ENCODE measurements around the gene DMBX1.

DNA sequence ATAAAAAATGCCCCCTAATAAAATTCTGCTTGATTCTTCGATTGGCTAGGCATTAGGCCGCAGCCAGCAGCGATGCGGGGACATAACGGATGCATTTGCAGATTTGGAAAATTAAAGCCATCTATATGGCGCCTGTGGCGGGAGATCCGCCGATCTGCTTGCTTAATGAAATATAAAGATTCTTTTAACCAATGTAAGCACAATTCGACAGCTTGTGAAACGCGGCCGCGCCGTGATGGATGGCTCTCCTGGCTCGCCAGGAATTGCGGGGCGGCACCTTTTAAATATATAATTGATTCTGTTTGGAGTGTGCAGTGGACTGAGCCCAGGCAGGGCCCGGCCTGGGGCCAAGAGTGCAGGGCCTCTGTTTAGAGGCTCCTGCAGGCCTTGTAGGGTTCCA lies 8.0 kb downstream of the DMBX1 start:
- TF ChIP-seq, protein P1, sequence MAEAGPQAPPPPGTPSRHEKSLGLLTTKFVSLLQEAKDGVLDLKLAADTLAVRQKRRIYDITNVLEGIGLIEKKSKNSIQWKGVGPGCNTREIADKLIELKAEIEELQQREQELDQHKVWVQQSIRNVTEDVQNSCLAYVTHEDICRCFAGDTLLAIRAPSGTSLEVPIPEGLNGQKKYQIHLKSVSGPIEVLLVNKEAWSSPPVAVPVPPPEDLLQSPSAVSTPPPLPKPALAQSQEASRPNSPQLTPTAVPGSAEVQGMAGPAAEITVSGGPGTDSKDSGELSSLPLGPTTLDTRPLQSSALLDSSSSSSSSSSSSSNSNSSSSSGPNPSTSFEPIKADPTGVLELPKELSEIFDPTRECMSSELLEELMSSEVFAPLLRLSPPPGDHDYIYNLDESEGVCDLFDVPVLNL (CRISPR knock-in tag; IDR thresholded peaks at IDR 0.05; ENCODE audit: low read depth): no peak
- no peak for TF ChIP-seq ZNF232 (CRISPR knock-in tag; IDR thresholded peaks at IDR 0.05)
- TF ChIP-seq, protein P2, sequence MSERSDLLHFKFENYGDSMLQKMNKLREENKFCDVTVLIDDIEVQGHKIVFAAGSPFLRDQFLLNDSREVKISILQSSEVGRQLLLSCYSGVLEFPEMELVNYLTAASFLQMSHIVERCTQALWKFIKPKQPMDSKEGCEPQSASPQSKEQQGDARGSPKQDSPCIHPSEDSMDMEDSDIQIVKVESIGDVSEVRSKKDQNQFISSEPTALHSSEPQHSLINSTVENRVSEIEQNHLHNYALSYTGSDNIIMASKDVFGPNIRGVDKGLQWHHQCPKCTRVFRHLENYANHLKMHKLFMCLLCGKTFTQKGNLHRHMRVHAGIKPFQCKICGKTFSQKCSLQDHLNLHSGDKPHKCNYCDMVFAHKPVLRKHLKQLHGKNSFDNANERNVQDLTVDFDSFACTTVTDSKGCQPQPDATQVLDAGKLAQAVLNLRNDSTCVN (CRISPR knock-in tag; IDR thresholded peaks at IDR 0.05): no peak
- TF ChIP-seq, protein P3, sequence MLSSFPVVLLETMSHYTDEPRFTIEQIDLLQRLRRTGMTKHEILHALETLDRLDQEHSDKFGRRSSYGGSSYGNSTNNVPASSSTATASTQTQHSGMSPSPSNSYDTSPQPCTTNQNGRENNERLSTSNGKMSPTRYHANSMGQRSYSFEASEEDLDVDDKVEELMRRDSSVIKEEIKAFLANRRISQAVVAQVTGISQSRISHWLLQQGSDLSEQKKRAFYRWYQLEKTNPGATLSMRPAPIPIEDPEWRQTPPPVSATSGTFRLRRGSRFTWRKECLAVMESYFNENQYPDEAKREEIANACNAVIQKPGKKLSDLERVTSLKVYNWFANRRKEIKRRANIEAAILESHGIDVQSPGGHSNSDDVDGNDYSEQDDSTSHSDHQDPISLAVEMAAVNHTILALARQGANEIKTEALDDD (IDR thresholded peaks at IDR 0.05): no peak
- TF ChIP-seq, protein P4, sequence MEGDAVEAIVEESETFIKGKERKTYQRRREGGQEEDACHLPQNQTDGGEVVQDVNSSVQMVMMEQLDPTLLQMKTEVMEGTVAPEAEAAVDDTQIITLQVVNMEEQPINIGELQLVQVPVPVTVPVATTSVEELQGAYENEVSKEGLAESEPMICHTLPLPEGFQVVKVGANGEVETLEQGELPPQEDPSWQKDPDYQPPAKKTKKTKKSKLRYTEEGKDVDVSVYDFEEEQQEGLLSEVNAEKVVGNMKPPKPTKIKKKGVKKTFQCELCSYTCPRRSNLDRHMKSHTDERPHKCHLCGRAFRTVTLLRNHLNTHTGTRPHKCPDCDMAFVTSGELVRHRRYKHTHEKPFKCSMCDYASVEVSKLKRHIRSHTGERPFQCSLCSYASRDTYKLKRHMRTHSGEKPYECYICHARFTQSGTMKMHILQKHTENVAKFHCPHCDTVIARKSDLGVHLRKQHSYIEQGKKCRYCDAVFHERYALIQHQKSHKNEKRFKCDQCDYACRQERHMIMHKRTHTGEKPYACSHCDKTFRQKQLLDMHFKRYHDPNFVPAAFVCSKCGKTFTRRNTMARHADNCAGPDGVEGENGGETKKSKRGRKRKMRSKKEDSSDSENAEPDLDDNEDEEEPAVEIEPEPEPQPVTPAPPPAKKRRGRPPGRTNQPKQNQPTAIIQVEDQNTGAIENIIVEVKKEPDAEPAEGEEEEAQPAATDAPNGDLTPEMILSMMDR (IDR thresholded peaks at IDR 0.05 in 2 of 3, conservative IDR thresholded peaks at IDR 0.05 in 1 of 3; ENCODE audit: insufficient read depth in 2 of 3, low read depth in 1 of 3, low read length in 3 of 3): no peak
- TF ChIP-seq CREB1 (IDR thresholded peaks at IDR 0.05): no peak
- TF ChIP-seq CREB1 (CRISPR knock-in tag; IDR thresholded peaks at IDR 0.05): no peak
- no peak for TF ChIP-seq CCAR2 (IDR thresholded peaks at IDR 0.05; ENCODE audit: low read depth, low read length)
- no peak for TF ChIP-seq PCBP1 (IDR thresholded peaks at IDR 0.05; ENCODE audit: low read depth, low read length, poor library complexity, severe bottlenecking)
- no peak for TF ChIP-seq SP2 (IDR thresholded peaks at IDR 0.05; ENCODE audit: extremely low read depth, low read depth, low read length, poor library complexity, severe bottlenecking)
- TF ChIP-seq, protein P5, sequence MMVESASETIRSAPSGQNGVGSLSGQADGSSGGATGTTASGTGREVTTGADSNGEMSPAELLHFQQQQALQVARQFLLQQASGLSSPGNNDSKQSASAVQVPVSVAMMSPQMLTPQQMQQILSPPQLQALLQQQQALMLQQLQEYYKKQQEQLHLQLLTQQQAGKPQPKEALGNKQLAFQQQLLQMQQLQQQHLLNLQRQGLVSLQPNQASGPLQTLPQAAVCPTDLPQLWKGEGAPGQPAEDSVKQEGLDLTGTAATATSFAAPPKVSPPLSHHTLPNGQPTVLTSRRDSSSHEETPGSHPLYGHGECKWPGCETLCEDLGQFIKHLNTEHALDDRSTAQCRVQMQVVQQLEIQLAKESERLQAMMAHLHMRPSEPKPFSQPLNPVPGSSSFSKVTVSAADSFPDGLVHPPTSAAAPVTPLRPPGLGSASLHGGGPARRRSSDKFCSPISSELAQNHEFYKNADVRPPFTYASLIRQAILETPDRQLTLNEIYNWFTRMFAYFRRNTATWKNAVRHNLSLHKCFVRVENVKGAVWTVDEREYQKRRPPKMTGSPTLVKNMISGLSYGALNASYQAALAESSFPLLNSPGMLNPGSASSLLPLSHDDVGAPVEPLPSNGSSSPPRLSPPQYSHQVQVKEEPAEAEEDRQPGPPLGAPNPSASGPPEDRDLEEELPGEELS (CRISPR knock-in tag; IDR thresholded peaks at IDR 0.05; ENCODE audit: borderline replicate concordance): no peak
- TF ChIP-seq POLR2AphosphoS5 (IDR thresholded peaks at IDR 0.05; ENCODE audit: control insufficient read depth, insufficient read depth, low read depth, low read length): no peak
- TF ChIP-seq GATAD2B (IDR thresholded peaks at IDR 0.05; ENCODE audit: borderline replicate concordance): no peak
- TF ChIP-seq EZH2 (IDR thresholded peaks at IDR 0.05; ENCODE audit: borderline replicate concordance, low read depth, low read length): no peak
